Activated CD8-positive, alpha-beta memory T cell treated with anti-CD3 and anti-CD28 coated beads, Interleukin-2, amount 50 U/mL, for 24 hours (primary cell): ENCODE measurements around the gene SLC24A1.

Experiments
- DNase-seq: peaks from one replicate; pipeline ENCODE4 v3.0.0-alpha.2; 2020; ENCODE audit errors: extremely low read depth

Gene SLC24A1

GRCh38 chr15:65651831-65652749 lies 30.4 kb downstream of the SLC24A1 start:
- no peak for DNase-seq

- no peak for DNase-seq
Observed at GRCh38 chr15:65653341-65653740, 31.6 kb downstream of the SLC24A1 start.

GRCh38 chr15:65653801-65654521 lies 32.2 kb downstream of the SLC24A1 start:
- no peak for DNase-seq

GRCh38 chr15:65655026-65655425 lies 33.3 kb downstream of the SLC24A1 start:
- DNase-seq = no peak

- DNase-seq = no peak
Observed at GRCh38 chr15:65655457-65655856, 33.7 kb downstream of the SLC24A1 start.

GRCh38 chr15:65659502-65660052 lies 37.8 kb downstream of the SLC24A1 start:
- DNase-seq = no peak

- DNase-seq = no peak
Observed at GRCh38 chr15:65660927-65661326, 39.2 kb downstream of the SLC24A1 start.

- DNase-seq = no peak
Observed at GRCh38 chr15:65663521-65663920, 41.8 kb downstream of the SLC24A1 start.

- no peak for DNase-seq
Observed at GRCh38 chr15:65666257-65666656, 44.5 kb downstream of the SLC24A1 start.

GRCh38 chr15:65675551-65675950 lies 53.8 kb downstream of the SLC24A1 start:
- DNase-seq = no peak

GRCh38 chr15:65676123-65676522 lies 54.4 kb downstream of the SLC24A1 start:
- no peak for DNase-seq

- no peak for DNase-seq
Observed at GRCh38 chr15:65680544-65680943, 58.8 kb downstream of the SLC24A1 start.

GRCh38 chr15:65682404-65682911 lies 60.7 kb downstream of the SLC24A1 start:
- no peak for DNase-seq

GRCh38 chr15:65688462-65688861 lies 66.7 kb downstream of the SLC24A1 start:
- no peak for DNase-seq

GRCh38 chr15:65690173-65690572 lies 68.4 kb downstream of the SLC24A1 start:
- DNase-seq = no peak

GRCh38 chr15:65690778-65691177 lies 69.0 kb downstream of the SLC24A1 start:
- no peak for DNase-seq

GRCh38 chr15:65695081-65695480 lies 73.3 kb downstream of the SLC24A1 start:
- no peak for DNase-seq
